GM18858 (cell line): ENCODE measurements around the gene NR1H2.
A peak's percentile ranks its signal among the peaks of the same experiment; 100 is the strongest.
"Not testable (repeated sequence)": the region's sequence is repeated elsewhere in the genome, so short reads cannot be mapped to it uniquely, and the experiment has no call there.

Experiments
- ATAC-seq: cut with Tn5 transposase; IDR thresholded peaks from one replicate; pipeline ENCODE4 v1.9.1; 2021; ENCODE audit not compliant: unreplicated experiment

NR1H2 gene

GRCh38 chr19:50377517-50377916 lies 1.3 kb downstream of the NR1H2 start:
- ATAC-seq: no peak

GRCh38 chr19:50378169-50378862 lies 2.1 kb downstream of the NR1H2 start:
- no peak for ATAC-seq

GRCh38 chr19:50378863-50379236 lies 2.6 kb downstream of the NR1H2 start:
- ATAC-seq: no peak

- ATAC-seq: no peak
These were observed 3.3 kb downstream of the NR1H2 start for GRCh38 chr19:50379602-50380001.

- ATAC-seq: no peak
These were observed 3.9 kb downstream of the NR1H2 start for GRCh38 chr19:50380137-50380536.

- ATAC-seq: no peak
These were observed 4.5 kb downstream of the NR1H2 start for GRCh38 chr19:50380751-50381151.

GRCh38 chr19:50381881-50382729 lies 5.8 kb downstream of the NR1H2 start:
- ATAC-seq: no peak

GRCh38 chr19:50383001-50383851 lies 7.0 kb downstream of the NR1H2 start:
- no peak for ATAC-seq

- peak; percentile 69 for ATAC-seq
These were observed 7.8 kb downstream of the NR1H2 start, which contains the start of gene POLD1 for GRCh38 chr19:50383852-50384684. POLD1 (plus strand) TSS chr19:50384347; CDS start chr19:50398852, 14,505 bp downstream.

- ATAC-seq: no peak
These were observed 8.7 kb downstream of the NR1H2 start for GRCh38 chr19:50384685-50385535.

GRCh38 chr19:50387176-50387867 lies 11.1 kb downstream of the NR1H2 start:
- ATAC-seq: no peak

- ATAC-seq: no peak
These were observed 11.6 kb downstream of the NR1H2 start for GRCh38 chr19:50387868-50388245.

GRCh38 chr19:50390295-50390694 lies 14.0 kb downstream of the NR1H2 start:
- ATAC-seq: not testable (repeated sequence)

GRCh38 chr19:50390952-50391351 lies 14.7 kb downstream of the NR1H2 start:
- not testable (repeated sequence) for ATAC-seq

GRCh38 chr19:50392759-50393158 lies 16.5 kb downstream of the NR1H2 start:
- no peak for ATAC-seq

- ATAC-seq: no peak
These were observed 17.3 kb downstream of the NR1H2 start for GRCh38 chr19:50393589-50393988.

GRCh38 chr19:50394017-50394416 lies 17.8 kb downstream of the NR1H2 start:
- no peak for ATAC-seq

GRCh38 chr19:50398675-50399367 lies 22.6 kb downstream of the NR1H2 start:
- ATAC-seq: no peak
